Measurements from ENCODE around the gene LANCL2.

LANCL2 gene

GRCh38 chr7:55472928-55473725 lies 108.0 kb downstream of the LANCL2 start:
- DNase-seq = no peak

GRCh38 chr7:55473932-55474331 lies 108.8 kb downstream of the LANCL2 start:
- no peak for DNase-seq

- DNase-seq = no peak
Measured at GRCh38 chr7:55474944-55475854, 110.1 kb downstream of the LANCL2 start.

GRCh38 chr7:55475855-55476803 lies 111.0 kb downstream of the LANCL2 start:
- DNase-seq = no peak

- no peak for DNase-seq
Measured at GRCh38 chr7:55476852-55477780, 112.0 kb downstream of the LANCL2 start.

GRCh38 chr7:55477781-55478374 lies 112.7 kb downstream of the LANCL2 start:
- DNase-seq = no peak

GRCh38 chr7:55478700-55479099 lies 113.6 kb downstream of the LANCL2 start:
- no peak for DNase-seq

GRCh38 chr7:55481155-55481554 lies 116.0 kb downstream of the LANCL2 start:
- DNase-seq = no peak

- no peak for DNase-seq
Measured at GRCh38 chr7:55483046-55483445, 117.9 kb downstream of the LANCL2 start.
